ENCODE data around the gene OSTM1.
"Not testable (repeated sequence)": the region's sequence is repeated elsewhere in the genome, so short reads cannot be mapped to it uniquely, and the experiment has no call there.

Gene OSTM1

DNA sequence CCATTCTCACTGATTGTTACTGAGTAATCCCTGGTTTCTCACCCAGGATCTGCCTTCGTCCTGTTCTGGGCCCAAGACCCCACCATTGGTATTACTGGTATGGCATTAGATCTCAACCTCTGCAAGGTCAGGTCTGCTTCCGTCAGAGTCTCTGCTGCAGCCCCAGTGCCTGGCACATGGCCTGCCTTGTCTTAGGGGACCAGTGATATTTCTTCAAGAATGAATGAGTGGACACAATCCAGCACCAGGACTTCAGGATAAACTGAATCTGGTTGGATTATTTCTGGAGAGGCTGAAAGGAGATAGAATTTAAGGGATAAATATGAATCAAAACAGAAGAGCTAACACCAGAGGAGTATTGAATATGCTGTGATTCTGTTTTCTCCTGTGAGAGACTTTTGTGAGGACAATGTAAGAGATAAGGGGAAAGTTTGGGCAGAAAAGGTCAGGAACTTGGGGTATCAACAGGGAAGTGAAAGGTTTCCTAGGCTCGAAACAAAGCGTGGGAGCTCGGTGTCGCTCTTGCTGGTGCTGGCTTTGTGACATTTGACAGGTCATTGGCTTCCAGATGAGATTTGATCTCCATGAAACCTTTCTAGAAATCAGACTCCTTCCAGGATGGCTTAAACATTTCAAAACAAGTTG lies 53.9 kb downstream of the OSTM1 start:
- DNase-seq = no peak

DNA sequence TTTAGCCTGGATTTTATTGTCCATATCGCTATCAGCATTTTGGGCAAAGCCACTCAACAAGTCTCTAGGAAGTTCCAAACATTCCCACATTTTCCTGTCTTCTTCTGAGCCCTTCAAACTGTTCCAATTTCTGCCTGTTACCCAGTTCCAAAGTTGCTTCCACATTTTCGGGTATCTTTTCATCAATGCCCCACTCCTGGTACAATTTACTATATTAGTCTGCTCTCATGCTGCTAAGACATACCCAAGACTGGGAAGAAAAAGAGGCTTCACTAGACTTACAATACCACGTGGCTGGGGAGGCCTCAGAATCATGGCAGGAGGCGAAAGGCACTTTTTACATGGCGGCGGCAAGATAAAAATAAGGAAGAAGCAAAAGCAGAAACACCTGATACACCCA lies 58.3 kb downstream of the OSTM1 start:
- not testable (repeated sequence) for DNase-seq

DNA sequence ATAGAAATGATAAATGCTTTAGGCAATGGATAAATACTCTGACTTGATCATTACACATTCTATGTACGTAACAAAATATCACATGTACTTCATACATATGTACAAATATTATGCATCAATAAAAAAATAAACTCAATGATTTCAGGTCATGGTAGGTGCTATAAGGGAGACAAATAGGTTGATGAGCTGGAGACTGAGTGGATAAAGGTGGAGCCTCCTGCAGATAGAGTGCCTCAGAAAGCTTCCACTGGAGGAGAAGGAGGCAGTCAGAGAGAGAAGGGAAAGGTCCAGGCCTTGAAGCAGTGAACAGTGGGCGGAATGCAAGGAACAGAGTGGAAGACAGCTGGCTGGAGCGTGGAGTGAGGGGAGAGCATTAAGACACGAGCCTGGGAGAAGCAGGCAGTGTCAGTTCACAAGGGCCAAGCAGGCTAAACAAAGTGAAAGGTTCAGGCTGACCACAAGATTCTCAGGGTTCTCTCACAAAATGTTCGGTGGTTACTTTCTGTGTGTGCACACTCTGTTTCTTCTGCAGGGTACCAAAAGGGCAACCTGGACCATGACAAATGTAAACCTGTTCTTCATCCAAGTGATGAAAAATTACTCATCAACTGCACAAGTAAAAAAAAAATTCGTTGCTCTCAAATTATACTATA lies 60.6 kb downstream of the OSTM1 start:
- DNase-seq = no peak

DNA sequence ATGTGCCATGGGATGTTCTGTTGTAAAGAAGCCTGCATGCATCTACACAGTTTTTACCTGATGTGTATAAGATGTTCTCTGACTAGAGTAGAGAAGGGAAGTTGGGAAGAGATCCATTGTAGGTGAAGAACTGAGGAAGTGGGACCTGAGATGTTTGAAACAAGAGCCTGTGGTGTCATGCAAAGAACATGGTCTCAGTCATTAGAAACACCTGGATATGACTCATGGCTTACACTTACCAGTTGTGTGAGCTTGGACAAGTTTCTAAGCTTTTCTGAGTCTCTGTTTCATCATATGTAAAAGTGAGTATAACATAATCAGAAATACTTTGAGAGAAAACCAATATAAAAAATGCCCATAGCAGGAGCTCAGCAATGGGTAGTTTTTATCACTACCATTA lies 64.6 kb downstream of the OSTM1 start:
- DNase-seq = no peak

GRCh38 chr6:108009258-108009657 lies 65.3 kb downstream of the OSTM1 start:
- not testable (repeated sequence) for DNase-seq

DNA sequence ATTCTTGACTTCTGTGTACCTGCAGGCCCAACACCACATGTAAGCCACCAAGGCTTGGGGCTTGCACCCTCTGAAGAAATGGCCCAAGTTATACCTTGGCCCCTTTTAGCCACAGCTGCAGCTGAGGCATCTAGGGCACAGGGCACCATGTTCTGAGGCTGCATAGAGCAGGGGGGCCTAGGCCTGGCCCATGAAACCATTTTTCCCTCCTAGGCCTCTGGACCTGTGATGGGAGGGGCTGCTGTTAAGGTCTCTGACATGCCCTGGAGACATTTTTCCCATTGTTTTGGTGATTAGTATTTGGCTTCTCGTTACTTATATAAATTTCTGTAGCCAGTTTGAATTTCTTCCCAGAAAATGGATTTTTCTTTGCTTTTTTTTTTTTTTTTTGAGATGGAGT lies 66.2 kb downstream of the OSTM1 start:
- no peak for DNase-seq

GRCh38 chr6:108005961-108006360 lies 68.6 kb downstream of the OSTM1 start:
- DNase-seq = no peak

- DNase-seq = no peak
Measured at GRCh38 chr6:108004861-108005260, 69.7 kb downstream of the OSTM1 start.

- no peak for DNase-seq
Measured at GRCh38 chr6:108002365-108003221, 71.9 kb downstream of the OSTM1 start.

DNA sequence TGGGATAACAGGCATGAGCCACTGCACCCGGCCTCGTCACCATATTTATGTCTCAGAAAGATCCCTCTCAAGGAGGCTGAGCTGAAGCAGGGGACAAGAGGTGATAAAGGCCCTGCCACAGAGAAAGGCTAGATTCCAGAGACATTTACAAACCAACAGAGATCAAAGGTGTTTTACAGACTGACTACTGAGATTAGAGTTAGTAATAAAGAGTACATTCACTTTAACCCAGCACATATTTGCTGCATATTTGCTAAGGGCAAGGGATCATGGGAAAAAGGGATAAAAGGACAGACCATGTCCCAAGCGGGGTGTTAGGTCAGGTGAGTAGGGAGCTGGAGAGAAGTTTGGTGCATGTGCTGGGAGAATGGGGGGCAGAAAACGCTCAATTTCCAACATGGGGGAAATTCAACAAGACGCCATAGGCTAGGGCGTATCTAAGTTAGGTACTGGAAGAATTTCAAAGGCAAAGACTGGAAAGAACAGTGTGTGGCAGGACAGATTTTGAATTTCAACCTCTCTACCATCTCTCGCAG lies 72.8 kb downstream of the OSTM1 start:
- DNase-seq = no peak

DNA sequence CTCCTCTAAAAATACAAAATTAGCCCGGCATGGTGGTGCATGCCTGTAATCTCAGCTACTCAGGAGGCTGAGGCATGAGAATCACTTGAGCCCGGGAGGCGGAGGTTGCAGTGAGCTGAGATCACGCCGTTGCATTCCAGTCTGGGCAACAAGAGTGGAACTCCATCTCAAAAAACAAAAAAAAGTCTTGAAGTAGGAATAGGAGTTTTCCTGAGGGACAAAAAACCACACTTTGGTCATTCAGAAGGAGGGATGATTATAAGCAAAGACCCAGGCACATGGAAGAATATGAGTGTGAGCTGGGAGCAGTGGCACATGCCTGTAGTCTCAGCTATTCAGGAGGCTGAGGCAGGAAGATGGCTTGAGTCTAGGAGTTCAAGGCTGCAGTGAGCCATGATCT lies 74.3 kb downstream of the OSTM1 start:
- DNase-seq = not testable (repeated sequence)

DNA sequence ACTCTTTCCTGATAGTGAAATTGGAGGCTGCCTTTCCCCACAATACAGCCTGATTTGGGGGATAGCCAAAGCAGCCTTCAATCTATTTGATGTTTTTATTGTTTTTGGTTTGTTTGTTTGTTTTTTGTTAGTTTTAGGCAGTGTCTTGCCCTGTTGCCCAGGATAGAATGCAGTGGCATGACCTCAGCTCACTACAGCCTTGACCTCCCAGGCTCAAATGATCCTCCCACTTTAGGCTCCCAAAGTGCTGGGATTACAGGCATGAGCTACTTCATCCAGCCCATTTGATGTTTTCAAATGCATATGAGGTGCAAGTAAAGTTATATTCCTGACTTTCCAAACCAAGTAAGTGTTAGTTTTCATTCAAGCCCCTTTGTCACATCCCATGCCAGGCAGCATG lies 75.2 kb downstream of the OSTM1 start:
- DNase-seq = no peak

DNA sequence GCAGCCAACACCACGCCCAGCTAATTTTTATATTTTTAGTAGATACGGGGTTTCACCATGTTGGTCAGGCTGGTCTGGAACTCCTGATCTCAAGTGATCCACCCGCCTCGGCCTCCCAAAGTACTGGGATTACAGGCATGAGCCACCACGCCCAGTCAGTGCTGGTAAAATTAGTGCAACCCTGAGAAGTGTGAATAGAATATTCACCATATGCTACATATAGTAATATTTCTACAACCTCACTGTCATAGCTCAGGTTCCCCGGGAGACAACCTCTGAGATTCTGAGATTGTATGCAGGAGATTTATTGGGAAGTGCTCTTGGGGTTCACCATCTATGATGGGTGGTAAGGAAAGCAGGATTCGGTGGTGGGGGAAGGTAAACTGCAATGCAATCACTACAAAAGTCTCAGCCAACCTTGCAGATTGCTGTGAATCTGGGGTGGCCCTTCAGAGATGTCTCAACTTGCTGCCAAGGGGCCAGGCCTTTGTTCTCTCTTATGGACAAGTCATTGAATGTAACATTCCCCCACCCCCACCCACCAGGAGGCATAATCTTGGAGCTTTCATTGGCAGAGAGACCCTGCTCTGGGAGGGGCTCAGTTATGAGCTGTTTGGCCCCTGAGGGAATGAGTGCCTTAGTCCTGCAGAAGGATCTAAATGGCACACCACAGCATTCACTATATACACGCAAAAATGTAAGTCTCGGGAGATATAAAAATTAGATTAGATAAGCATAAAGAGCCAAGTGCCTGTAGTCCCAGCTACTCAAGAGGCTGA lies 82.6 kb downstream of the OSTM1 start:
- no peak for DNase-seq
